NCI-H526 treated with DMSO at 0.1 percent for 48 hours (cell line): ENCODE measurements around the gene RSAD2.
"Not testable (repeated sequence)": the region's sequence is repeated elsewhere in the genome, so short reads cannot be mapped to it uniquely, and the experiment has no call there.

Source experiments
- DNase-seq: peaks from one replicate; lab custom pipeline; 2025; lab: John Stamatoyannopoulos, UW

The RSAD2 gene

GRCh38 chr2:6877402-6878304 lies at the start of gene RSAD2:
RSAD2 (plus strand) TSS chr2:6877777; CDS start chr2:6877801, 24 bp downstream.
- DNase-seq = no peak

GRCh38 chr2:6828299-6828584 lies 49.3 kb upstream of the RSAD2 start:
- DNase-seq = no peak

- DNase-seq = no peak
These were observed 46.3 kb upstream of the RSAD2 start for GRCh38 chr2:6831229-6831628.

GRCh38 chr2:6832596-6833299 lies 44.8 kb upstream of the RSAD2 start:
- DNase-seq = no peak

GRCh38 chr2:6833300-6833604 lies 44.3 kb upstream of the RSAD2 start:
- no peak for DNase-seq

- no peak for DNase-seq
These were observed 43.4 kb upstream of the RSAD2 start for GRCh38 chr2:6834163-6834562.

- no peak for DNase-seq
These were observed 42.1 kb upstream of the RSAD2 start for GRCh38 chr2:6835467-6835866.

GRCh38 chr2:6838673-6839319 lies 38.8 kb upstream of the RSAD2 start:
- DNase-seq = no peak

- DNase-seq = no peak
These were observed 35.9 kb upstream of the RSAD2 start for GRCh38 chr2:6841537-6842287.

GRCh38 chr2:6845312-6845711 lies 32.3 kb upstream of the RSAD2 start:
- no peak for DNase-seq

GRCh38 chr2:6845903-6846302 lies 31.7 kb upstream of the RSAD2 start:
- no peak for DNase-seq

- DNase-seq = no peak
These were observed 31.0 kb upstream of the RSAD2 start for GRCh38 chr2:6846540-6846939.

- DNase-seq = no peak
These were observed 30.5 kb upstream of the RSAD2 start for GRCh38 chr2:6846967-6847681.

- no peak for DNase-seq
These were observed 25.4 kb upstream of the RSAD2 start for GRCh38 chr2:6852195-6852594.

GRCh38 chr2:6854416-6854815 lies 23.2 kb upstream of the RSAD2 start:
- DNase-seq = no peak

- DNase-seq = no peak
These were observed 21.6 kb upstream of the RSAD2 start for GRCh38 chr2:6855860-6856547.

GRCh38 chr2:6856548-6856920 lies 21.0 kb upstream of the RSAD2 start:
- DNase-seq = no peak

- DNase-seq = not testable (repeated sequence)
These were observed 19.0 kb upstream of the RSAD2 start for GRCh38 chr2:6858466-6859027.

GRCh38 chr2:6860296-6860695 lies 17.3 kb upstream of the RSAD2 start:
- no peak for DNase-seq

- no peak for DNase-seq
These were observed 13.8 kb upstream of the RSAD2 start for GRCh38 chr2:6863792-6864191.

- DNase-seq = no peak
These were observed 13.3 kb upstream of the RSAD2 start for GRCh38 chr2:6864231-6864754.
